Keratinocyte (primary cell): ENCODE measurements around the gene S1PR4.

ENCODE experiments used
- EZH2 ChIP-seq: IDR thresholded peaks from one replicate; pipeline ENCODE4 v1.6.1; 2012; ENCODE audit warnings: inconsistent platforms, mild to moderate bottlenecking, low read length, moderate library complexity
- TF ChIP-seq, protein P1 (sequence below), 3 experiments: IDR thresholded peaks in 1 of 3; conservative IDR thresholded peaks in 1 of 3; optimal IDR thresholded peaks in 1 of 3; 2 replicates in 2 of 3; 3 replicates in 1 of 3; pipeline versions ENCODE3 to v1.5.1; 2011; ENCODE audit warnings: low read length in 3 of 3, mild to moderate bottlenecking in 3 of 3, moderate library complexity in 2 of 3, control low read depth in 1 of 3, inconsistent platforms in 1 of 3; ENCODE audit not compliant: insufficient read depth in 2 of 3; ENCODE audit errors: extremely low read depth in 1 of 3

DNA sequence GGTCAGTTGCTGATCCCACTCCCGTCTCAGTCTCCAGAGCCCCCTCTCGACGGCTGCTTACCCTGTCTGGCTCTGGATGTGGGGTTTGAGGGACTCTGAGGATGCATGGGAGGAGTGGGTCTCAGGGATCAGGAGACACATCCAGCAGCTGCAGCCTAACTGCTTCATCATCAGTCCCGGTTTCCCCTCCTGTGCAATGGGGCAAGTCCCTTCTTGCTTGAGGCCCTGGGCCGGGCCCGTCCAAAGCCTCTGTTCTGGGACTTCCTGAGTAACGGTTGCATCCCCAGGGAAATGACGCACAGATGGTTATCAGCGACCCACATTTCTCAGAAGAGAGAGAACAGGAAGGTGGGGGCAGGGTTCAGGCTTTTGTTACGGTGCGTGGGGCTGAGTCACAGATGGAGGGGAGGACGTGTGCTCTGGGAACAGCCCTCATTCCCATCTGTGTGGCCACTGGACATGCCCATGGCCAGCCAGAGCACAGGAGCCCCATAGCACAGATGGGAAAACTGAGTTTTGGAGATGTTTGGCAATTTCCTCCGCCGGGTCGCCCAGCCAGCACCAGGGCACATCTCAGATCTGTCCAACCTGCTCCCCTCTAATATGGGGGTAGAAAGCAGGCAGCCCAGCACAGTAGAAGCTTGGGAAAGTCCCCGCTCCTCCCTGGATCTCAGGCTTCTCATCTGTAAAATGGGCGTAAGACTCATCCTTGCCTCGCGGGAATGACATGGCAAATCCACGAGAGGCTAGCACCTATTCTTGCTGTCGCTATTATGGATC is 23.4 kb upstream of the S1PR4 start:
- TF ChIP-seq, protein P1, sequence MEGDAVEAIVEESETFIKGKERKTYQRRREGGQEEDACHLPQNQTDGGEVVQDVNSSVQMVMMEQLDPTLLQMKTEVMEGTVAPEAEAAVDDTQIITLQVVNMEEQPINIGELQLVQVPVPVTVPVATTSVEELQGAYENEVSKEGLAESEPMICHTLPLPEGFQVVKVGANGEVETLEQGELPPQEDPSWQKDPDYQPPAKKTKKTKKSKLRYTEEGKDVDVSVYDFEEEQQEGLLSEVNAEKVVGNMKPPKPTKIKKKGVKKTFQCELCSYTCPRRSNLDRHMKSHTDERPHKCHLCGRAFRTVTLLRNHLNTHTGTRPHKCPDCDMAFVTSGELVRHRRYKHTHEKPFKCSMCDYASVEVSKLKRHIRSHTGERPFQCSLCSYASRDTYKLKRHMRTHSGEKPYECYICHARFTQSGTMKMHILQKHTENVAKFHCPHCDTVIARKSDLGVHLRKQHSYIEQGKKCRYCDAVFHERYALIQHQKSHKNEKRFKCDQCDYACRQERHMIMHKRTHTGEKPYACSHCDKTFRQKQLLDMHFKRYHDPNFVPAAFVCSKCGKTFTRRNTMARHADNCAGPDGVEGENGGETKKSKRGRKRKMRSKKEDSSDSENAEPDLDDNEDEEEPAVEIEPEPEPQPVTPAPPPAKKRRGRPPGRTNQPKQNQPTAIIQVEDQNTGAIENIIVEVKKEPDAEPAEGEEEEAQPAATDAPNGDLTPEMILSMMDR (optimal IDR thresholded peaks at IDR 0.05 in 1 of 3, IDR thresholded peaks at IDR 0.05 in 1 of 3, conservative IDR thresholded peaks at IDR 0.05 in 1 of 3; ENCODE audit: extremely low read depth in 1 of 3, insufficient read depth in 2 of 3, low read length in 3 of 3) = no peak
- TF ChIP-seq EZH2 = no peak
